CD14-positive monocyte (primary cell): ENCODE measurements around the gene MAS1. TPM values are rescaled to one million over a fixed set of nuclear protein-coding genes. Genes with fewer than 3 reads are reported as not detected.

ENCODE experiments used
- DNase-seq, 3 donors: peaks; one replicate each; pipeline ENCODE4 v3.0.0-alpha.2; 2011 to 2022
- H2AFZ ChIP-seq: 2 replicates; pipeline ENCODE4 v1.6.0; 2012; ENCODE audit warnings: mild to moderate bottlenecking, low read depth, low read length, inconsistent platforms; ENCODE audit not compliant: insufficient read depth, poor library complexity, severe bottlenecking
- H3K27ac ChIP-seq, 2 donors: 1 replicate in 1 of 2; 2 replicates in 1 of 2; pipeline ENCODE4 v1.5.1; 2012 to 2013; ENCODE audit warnings: low read length in 2 of 2, control low read depth in 1 of 2, inconsistent platforms in 1 of 2, low read depth in 1 of 2, mild to moderate bottlenecking in 1 of 2
- H3K27me3 ChIP-seq, 2 donors: one replicate each; pipeline versions ENCODE4 v1.6.0 to v1.6.1; 2011 to 2013; ENCODE audit warnings: low read length in 2 of 2; ENCODE audit not compliant: control insufficient read depth in 2 of 2, insufficient read depth in 2 of 2
- H3K36me3 ChIP-seq, 2 donors: replicated peaks in 1 of 2; 1 replicate in 1 of 2; 2 replicates in 1 of 2; pipeline versions ENCODE4 v1.5.1 to v1.6.1; 2012 to 2013; ENCODE audit warnings: low read length in 2 of 2, control low read depth in 1 of 2, inconsistent platforms in 1 of 2, mild to moderate bottlenecking in 1 of 2; ENCODE audit not compliant: insufficient read depth in 2 of 2, control insufficient read depth in 1 of 2
- H3K4me1 ChIP-seq, 2 donors: 1 replicate in 1 of 2; 2 replicates in 1 of 2; pipeline versions ENCODE4 v1.5.1 to v1.6.1; 2012 to 2013; ENCODE audit warnings: low read length in 2 of 2, control low read depth in 1 of 2, inconsistent platforms in 1 of 2, mild to moderate bottlenecking in 1 of 2, moderate library complexity in 1 of 2; ENCODE audit not compliant: insufficient read depth in 2 of 2, control insufficient read depth in 1 of 2
- H3K4me2 ChIP-seq: replicated peaks from 2 replicates; pipeline ENCODE3; 2012; ENCODE audit warnings: low read length, moderate library complexity, mild to moderate bottlenecking; ENCODE audit not compliant: poor library complexity, severe bottlenecking; ENCODE audit errors: extremely low read depth
- H3K4me3 ChIP-seq, 3 experiments: fragments of 200-600 bp in 1 of 3; sonication (generic) in 1 of 3; replicated peaks in 1 of 3; 1 replicate in 2 of 3; 2 replicates in 1 of 3; pipeline ENCODE4 v1.5.1; 2011 to 2013; ENCODE audit warnings: low read length in 3 of 3, mild to moderate bottlenecking in 3 of 3, control low read depth in 2 of 3, low read depth in 2 of 3, inconsistent platforms in 1 of 3, moderate library complexity in 1 of 3
- H3K79me2 ChIP-seq: 2 replicates; pipeline ENCODE4 v1.6.0; 2012; ENCODE audit warnings: mild to moderate bottlenecking, control low read depth, inconsistent platforms, low read length, moderate library complexity; ENCODE audit not compliant: insufficient read depth
- H3K9ac ChIP-seq: 2 replicates; pipeline ENCODE4 v1.6.0; 2017; ENCODE audit warnings: low read length, mild to moderate bottlenecking; ENCODE audit not compliant: insufficient read depth, poor library complexity, severe bottlenecking
- H3K9me3 ChIP-seq, 2 donors: replicated peaks in 1 of 2; 1 replicate in 1 of 2; 2 replicates in 1 of 2; pipeline versions ENCODE4 v1.5.1 to v1.6.1; 2012 to 2013; ENCODE audit warnings: low read length in 2 of 2, control low read depth in 1 of 2; ENCODE audit not compliant: control insufficient read depth in 1 of 2, insufficient read depth in 1 of 2
- H4K20me1 ChIP-seq: 2 replicates; pipeline ENCODE4 v1.6.0; 2012; ENCODE audit warnings: mild to moderate bottlenecking, low read length, control low read depth, moderate library complexity; ENCODE audit not compliant: insufficient read depth
- H3K27ac Mint-ChIP-seq, 7 donors: one replicate each; pipeline ENCODE4 v1.8.0; 2020; ENCODE audit warnings: mild to moderate bottlenecking in 7 of 7, mixed read lengths in 7 of 7, moderate library complexity in 6 of 7, inconsistent platforms in 2 of 7
- H3K27me3 Mint-ChIP-seq, 3 donors: one replicate each; pipeline ENCODE4 v1.8.0; 2021 to 2022; ENCODE audit warnings: low read depth in 3 of 3, mild to moderate bottlenecking in 3 of 3, mixed read lengths in 3 of 3, moderate library complexity in 3 of 3, inconsistent platforms in 1 of 3
- H3K36me3 Mint-ChIP-seq, 2 donors: one replicate each; pipeline ENCODE4 v1.8.0; 2020; ENCODE audit warnings: mixed read lengths in 2 of 2, inconsistent platforms in 1 of 2, mild to moderate bottlenecking in 1 of 2
- H3K4me1 Mint-ChIP-seq: one replicate; pipeline ENCODE4 v1.8.0; 2020; ENCODE audit warnings: mild to moderate bottlenecking, mixed read lengths
- H3K4me3 Mint-ChIP-seq, 2 donors: one replicate each; pipeline ENCODE4 v1.8.0; 2020; ENCODE audit warnings: mild to moderate bottlenecking in 2 of 2, mixed read lengths in 2 of 2, moderate library complexity in 1 of 2
- H3K9me3 Mint-ChIP-seq, 7 donors: one replicate each; pipeline ENCODE4 v1.8.0; 2020 to 2022; ENCODE audit warnings: mixed read lengths in 7 of 7, mild to moderate bottlenecking in 6 of 7, moderate library complexity in 6 of 7, inconsistent platforms in 2 of 7
- CTCF ChIP-seq: fragments of 200-600 bp; IDR thresholded peaks from one replicate; pipeline ENCODE4 v1.8.0; 2022; ENCODE audit warnings: antibody characterized with exemption, mild to moderate bottlenecking
- WGBS: methylation state at CpG from one replicate; pipeline ENCODE4 v1.1.5; 2013; ENCODE audit warnings: missing lambda C conversion rate; ENCODE audit not compliant: insufficient coverage; 5-methylcytosine and 5-hydroxymethylcytosine counted together
- intact Hi-C, 2 donors: fragments of 100-400 bp; cut with micrococcal nuclease; formaldehyde crosslinking; loops; one replicate each; pipeline versions ENCODE4 v1.15.0 to v1.15.1; 2023
- polyA plus RNA-seq, 3 donors: library from polyadenylated mRNA; depleted of rRNA in 1 of 3; unstranded in 2 of 3; stranded (reverse) in 1 of 3; fragments of 300-500 nt in 2 of 3; fragments of >200 nt in 1 of 3; fragmentation: Illumina TruSeq in 2 of 3; gene quantifications; 1 replicate in 2 of 3; 2 replicates in 1 of 3; pipeline ENCODE4 v1.2.3, GENCODE V29; 2012 to 2021

Gene MAS1
- polyA plus RNA-seq, 3 donors: not detected

- no peak overlapping the region for H3K9ac ChIP-seq
- intact Hi-C loops: loop anchor here in 1 of 2 donors (5.0 kb wide), 1 partner anchor 43 kb away; no protein-coding TSS in a partner anchor
- H3K27ac ChIP-seq: no peak overlapping the region
- whole genome bisulfite sequencing: 95% methylated on average over 4 of the region's 6 CpGs
- peaks cover 4 to 6% of the 10 kb centered on the region in 2 donors for H3K36me3 Mint-ChIP-seq
- H3K4me2 ChIP-seq: no peak overlapping the region
- no peak overlapping the region for H2AFZ ChIP-seq
- H3K79me2 ChIP-seq: no peaks in the 10 kb centered on the region
- peaks cover 28% of the 10 kb centered on the region for H3K4me1 Mint-ChIP-seq
- H4K20me1 ChIP-seq: no peaks in the 10 kb centered on the region
- H3K9me3 ChIP-seq: peaks cover 14 to 16% of the 10 kb centered on the region in 2 donors
- no peak overlapping the region for H3K4me3 ChIP-seq
- peaks cover 14 to 37% (median 33%) of the 10 kb centered on the region in 3 donors for H3K27me3 Mint-ChIP-seq
- peaks cover 11 to 19% (median 16%) of the 10 kb centered on the region in 7 donors for H3K9me3 Mint-ChIP-seq
- peaks cover 18 to 21% of the 10 kb centered on the region in 2 donors for H3K4me1 ChIP-seq
- H3K36me3 ChIP-seq: no peaks in the 10 kb centered on the region
- no peak overlapping the region for H3K4me3 Mint-ChIP-seq
- no peak for TF ChIP-seq CTCF
- no peak for DNase-seq
- peaks cover 4 to 14% of the 10 kb centered on the region in 2 donors for H3K27me3 ChIP-seq
- H3K27ac Mint-ChIP-seq: peak overlapping the region in 1 of 7 donors; percentile 21
Observed at GRCh38 chr6:159939591-159940016, 48.8 kb downstream of the MAS1 start.

Other genes starting within 250 kb of the MAS1 start
- gene SOD2, start 197.7 kb upstream of the MAS1 start, polyA plus RNA-seq: 100 to 1,000 TPM; 447 to 746 (median 569) TPM
- 10 to 100 TPM; 50.8 to 95.9 (median 94.7) TPM for gene WTAP, start 163.5 kb upstream of the MAS1 start, polyA plus RNA-seq
- gene ACAT2, start 128.9 kb upstream of the MAS1 start, polyA plus RNA-seq: 10 to 100 TPM in 2 of 3 donors, 1 to 10 TPM in 1; 3.6 to 24.4 (median 19.5) TPM
- 10 to 100 TPM; 44.5 to 79.5 (median 69.3) TPM for gene TCP1, start 101.4 kb upstream of the MAS1 start, polyA plus RNA-seq
- gene MRPL18, start 100.5 kb upstream of the MAS1 start, polyA plus RNA-seq: 10 to 100 TPM; 28.5 to 88.2 (median 74.1) TPM
- gene PNLDC1, start 90.7 kb upstream of the MAS1 start, polyA plus RNA-seq: under 1 TPM in 1 of 3 donors, not detected in 2; 0.56 TPM
- gene IGF2R, start 78.1 kb downstream of the MAS1 start, polyA plus RNA-seq: 10 to 100 TPM in 1 of 3 donors, 1 to 10 TPM in 2; 6.9 to 44.8 (median 8.2) TPM
- gene SLC22A1, start 230.8 kb downstream of the MAS1 start, polyA plus RNA-seq: under 1 TPM in 2 of 3 donors, not detected in 1; 0.36 to 0.48 TPM